Uterus (tissue), 2 donors: ENCODE results near the gene ZNF512B.
A peak's percentile ranks its signal among the peaks of the same experiment; 100 is the strongest.

ENCODE experiments used
- POLR2A ChIP-seq, 2 donors: fragments of 450-650 bp; IDR thresholded peaks; one replicate each; pipeline ENCODE4 v1.6.1; 2016; ENCODE audit warnings: antibody characterized with exemption in 2 of 2, mild to moderate bottlenecking in 1 of 2, moderate library complexity in 1 of 2
- TF ChIP-seq, protein P1 (sequence below), 4 experiments: fragments of 200-600 bp in 2 of 4; fragments of 450-650 bp in 2 of 4; sonication (generic) in 2 of 4; IDR thresholded peaks; one replicate each; pipeline ENCODE4 v1.5.1; 2016 to 2019; ENCODE audit warnings: antibody characterized with exemption in 4 of 4, mild to moderate bottlenecking in 2 of 4, moderate library complexity in 1 of 4

DNA sequence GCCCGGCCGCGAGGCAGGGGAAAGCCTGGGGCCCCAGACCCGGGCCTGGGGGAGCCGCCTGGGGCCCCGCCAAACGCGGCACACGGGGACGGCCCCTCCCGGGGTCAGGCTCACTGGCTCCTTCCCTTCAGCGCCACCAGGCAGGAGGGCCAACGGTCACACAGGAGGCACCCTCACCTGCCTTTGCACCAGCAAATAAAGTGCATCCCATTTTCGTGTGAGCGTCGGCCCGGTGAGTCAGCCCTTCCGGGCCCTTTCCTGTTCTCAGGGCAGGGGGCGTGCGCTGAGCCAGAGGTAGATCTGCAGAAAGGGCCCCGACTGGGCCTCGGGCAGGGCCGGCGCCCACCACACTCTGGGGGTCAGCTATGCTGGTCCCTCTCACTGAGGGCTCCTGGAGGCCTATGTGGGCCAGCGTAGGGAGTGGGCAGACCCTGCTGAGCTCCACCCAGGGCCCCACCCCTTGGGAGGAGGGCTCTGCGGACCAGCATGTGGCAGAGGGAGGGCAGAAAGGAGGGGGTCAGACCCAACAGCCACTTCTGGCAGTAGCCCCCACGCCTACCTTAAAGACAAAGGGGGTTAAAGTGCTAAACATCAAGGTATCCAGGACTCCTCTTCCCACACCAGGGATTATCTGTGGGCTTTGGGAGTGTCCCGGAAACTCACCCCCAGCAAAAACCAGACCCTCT lies 12.6 kb downstream of the ZNF512B start:
- TF ChIP-seq, protein P1, sequence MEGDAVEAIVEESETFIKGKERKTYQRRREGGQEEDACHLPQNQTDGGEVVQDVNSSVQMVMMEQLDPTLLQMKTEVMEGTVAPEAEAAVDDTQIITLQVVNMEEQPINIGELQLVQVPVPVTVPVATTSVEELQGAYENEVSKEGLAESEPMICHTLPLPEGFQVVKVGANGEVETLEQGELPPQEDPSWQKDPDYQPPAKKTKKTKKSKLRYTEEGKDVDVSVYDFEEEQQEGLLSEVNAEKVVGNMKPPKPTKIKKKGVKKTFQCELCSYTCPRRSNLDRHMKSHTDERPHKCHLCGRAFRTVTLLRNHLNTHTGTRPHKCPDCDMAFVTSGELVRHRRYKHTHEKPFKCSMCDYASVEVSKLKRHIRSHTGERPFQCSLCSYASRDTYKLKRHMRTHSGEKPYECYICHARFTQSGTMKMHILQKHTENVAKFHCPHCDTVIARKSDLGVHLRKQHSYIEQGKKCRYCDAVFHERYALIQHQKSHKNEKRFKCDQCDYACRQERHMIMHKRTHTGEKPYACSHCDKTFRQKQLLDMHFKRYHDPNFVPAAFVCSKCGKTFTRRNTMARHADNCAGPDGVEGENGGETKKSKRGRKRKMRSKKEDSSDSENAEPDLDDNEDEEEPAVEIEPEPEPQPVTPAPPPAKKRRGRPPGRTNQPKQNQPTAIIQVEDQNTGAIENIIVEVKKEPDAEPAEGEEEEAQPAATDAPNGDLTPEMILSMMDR (IDR thresholded peaks at IDR 0.05), result peak in 1 of 4 experiments; percentile 28
- peak in 1 of 2 donors; percentile 50 for TF ChIP-seq POLR2A (IDR thresholded peaks at IDR 0.05)
